Activated T-cell treated with anti-CD3 and anti-CD28 coated beads for 24 hours (primary cell): Measurements from ENCODE around the gene PTPRN.
"Not testable (repeated sequence)": the region's sequence is repeated elsewhere in the genome, so short reads cannot be mapped to it uniquely, and the experiment has no call there.

ENCODE experiments used
- DNase-seq: peaks from one replicate; pipeline ENCODE4 v3.0.0-alpha.2; 2020; ENCODE audit warnings: low read depth

The PTPRN gene

DNA sequence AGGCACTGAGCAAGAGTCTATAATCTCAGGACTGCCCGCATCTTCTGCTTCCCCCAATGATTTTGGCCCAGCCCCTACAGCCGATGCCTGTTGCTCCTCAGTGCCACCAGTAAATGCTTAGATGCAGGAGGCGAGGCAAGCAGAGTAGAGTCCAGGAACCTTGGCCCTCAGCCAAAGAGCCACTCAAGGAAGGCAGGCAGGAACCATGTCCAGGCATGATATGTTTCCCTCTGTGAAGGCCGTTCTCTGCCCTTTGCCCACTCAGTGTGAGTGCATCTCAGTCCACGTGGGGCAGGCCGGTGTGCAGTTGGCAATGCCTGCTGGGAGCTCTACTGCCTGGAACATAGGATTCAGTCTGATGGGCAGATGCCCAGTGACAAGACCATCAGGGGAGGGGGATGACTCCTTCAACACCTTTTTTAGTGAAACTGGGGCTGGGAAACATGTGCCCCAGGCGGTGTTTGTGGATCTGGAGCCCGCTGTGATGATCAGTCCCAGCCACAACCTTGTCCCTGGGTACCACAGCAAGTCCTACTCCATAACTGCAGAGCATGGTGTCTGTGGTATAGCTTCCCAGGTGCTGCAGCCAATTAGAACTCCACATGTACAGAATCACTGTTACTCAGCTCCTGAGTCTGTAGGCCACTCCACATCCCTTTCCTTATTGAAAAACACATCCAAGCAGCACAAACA, 39.7 kb downstream of the PTPRN start:
- no peak for DNase-seq

DNA sequence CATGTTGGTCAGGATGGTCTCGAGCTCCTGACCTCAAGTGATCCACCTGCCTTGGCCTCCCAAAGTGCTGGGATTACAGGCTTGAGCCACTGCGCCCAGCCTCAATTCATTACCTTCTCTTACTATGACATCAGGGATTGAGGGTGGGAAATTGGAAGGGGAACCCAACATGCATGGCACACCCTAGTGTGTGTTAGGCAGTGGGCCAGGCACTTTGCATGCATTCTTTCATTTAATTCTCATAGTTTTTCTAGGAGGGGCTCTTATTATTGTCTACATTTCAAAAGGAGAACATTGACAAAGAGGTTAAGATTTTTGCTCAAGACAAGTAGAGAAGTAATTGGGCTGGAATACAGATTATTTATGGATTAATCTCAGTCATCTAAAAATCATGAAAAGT, 40.9 kb downstream of the PTPRN start:
- DNase-seq = no peak

DNA sequence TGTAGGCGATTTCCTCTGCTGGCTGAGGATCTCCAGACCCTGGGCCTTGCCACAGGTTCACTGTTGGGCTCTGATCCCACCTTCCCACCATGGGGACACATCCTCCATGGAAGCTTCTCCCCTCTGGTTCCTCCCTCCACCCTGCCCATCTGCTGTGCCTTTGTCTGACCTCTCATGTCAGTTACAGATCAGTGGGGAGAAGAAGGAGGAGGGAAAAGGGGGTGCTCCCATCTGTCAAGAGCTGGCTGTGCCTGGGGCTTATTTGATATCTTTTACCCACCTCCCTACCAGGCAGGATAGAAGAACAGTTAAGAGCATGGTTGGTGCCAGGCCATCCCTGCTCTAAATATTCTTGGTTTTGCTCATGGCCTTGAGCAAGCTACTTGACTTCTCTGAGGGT, 42.3 kb downstream of the PTPRN start:
- DNase-seq = no peak

DNA sequence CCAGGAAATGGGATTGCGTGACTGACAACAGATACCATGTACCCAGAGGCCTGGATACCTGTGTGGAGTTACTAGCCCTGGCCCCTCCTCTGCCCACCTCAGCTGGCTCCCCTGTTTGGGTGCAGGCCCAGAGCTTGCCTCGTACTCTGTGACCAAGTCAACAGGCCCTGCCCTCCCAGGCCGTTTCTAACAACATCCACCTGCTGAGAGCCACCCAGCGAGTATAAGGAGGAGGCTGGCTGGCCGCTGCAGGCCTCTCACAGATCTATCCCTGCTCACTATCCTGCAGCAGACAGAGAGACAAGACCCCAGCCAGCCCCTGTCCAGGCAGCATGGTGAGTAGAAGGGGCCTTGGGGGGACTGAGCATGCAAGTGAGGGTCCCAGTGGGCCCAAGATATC, 43.0 kb downstream of the PTPRN start:
- DNase-seq = no peak

DNA sequence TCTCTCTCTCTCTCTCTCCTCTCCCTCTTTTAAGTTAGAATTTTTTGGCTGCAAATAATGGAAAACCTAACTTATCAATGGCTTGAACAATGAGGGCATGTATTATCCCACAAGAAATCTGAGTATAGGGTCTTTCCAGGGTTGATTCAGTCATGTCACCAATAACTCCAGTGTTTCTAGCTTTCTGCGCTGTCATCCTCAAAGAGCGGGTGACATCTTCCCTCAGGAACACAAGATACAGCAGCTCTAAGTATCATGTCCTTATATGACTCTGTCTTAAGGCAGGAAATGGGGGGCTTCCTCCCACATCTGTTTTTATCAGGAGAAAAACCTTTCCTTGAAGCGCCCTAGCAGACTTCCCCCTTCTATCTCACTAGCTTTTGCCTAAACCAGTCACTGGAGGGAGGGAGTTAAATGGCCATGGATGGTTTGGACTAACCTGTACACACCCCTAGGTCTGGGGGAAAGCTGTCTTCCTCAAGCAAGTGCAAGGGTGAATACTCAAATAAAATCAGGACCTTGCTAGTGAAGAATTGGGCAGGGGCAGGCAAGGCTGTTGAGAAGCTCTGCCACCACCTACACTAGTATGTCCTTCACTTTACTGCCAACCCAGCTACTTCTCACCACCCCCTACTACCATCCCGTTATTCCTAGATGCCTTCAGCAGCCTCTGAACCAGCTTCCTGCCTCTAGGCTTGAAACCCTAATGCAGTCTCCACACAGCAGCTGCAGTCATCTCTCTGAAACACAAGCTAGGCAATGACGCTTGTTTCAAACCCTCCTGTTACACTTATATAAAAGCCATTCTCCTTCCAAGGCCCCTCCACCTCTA, 48.0 kb downstream of the PTPRN start:
- no peak for DNase-seq

DNA sequence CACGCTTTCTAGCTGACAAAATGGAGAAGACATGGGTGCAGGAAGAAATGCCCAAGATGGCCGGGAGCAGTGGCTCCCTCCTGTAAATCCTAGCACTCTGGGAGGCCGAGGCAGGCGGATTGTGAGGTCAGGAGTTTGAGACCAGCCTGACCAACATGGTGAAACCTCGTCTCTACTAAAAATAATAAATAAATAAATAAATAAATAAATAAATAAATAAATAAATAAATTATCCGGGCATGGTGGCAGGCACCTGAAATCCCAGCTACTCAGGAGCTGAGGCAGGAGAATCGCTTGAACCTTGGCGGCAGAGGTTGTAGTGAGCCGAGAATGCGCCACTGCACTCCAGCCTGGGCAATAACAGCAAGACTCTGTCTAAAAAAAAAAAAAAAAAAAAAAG, 50.3 kb downstream of the PTPRN start:
- DNase-seq = not testable (repeated sequence)

DNA sequence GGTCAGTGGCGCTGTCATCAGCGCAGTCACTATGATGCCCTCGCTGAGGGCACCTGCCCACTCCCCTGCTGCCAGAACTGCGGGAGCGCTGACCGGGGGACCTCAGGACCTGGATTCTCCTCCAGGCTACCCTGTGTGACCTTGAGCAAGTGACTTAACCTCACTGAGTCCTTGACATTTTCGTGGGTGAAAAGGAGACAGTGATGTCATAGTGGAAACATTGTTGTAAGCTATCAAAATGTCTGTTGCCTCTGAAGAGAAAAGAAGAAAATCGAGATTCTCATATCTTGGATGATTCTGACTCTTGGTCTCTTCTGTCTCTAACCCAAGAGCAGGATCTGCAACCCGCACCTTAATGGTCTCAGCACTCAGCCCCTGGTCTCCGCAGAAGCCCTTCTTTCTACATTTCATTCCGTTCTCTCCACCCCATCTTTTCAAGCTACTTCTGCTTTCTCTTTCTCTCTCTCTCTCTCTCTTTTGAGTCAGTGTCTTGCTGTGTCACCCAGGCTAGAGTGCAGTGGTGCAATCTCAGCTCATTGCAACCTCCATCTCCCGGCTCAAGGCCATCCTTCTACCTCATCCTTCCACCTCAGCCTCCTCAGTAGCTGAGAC, 54.5 kb downstream of the PTPRN start:
- no peak for DNase-seq

DNA sequence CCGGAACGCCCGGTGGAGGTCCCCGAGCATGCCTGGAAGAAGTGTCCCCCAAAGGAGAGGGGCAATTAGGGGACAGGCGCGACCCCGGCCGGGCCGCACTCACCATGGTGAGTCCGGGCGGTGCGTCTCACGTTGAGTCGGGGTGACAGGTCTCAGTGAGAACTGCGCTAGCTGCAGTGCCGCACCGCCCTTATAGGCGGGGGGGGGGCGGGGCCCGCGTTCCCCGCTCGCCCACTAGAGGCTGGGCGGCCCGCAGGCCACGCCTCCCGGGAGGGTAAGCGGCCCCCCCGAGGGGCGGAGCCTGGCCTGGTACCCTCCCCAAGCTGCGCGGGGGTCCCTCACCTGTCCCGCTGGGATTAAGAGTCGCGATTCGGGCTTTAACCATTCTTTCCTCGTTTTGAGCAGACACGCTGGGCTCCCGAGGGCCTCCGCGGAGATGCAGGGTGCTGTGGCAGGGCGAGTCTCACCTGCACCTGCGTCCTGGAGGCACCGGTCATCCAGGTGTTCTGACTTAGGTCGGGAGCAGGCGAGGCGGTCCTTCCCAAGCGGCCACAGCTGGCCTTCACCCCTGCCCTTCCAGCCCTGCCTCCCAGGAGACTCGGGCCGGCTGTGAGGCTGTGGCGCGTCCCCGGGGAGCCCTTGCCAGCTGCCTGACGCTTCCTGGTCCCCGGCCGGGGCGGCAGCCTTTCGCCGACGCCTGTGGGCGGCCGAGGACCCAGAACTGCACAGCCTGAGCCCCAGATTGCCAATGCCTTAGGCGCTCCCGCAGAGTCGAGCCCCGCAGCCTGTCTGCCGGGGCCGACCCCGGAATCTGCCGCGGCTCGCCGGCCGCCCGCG, 55.2 kb downstream of the PTPRN start, which contains the start of gene TUBA4A:
TUBA4A (minus strand) TSS at position 166 of the 837 bp plus-strand sequence; CDS start at position 106, 60 bp downstream.
- DNase-seq = peak; percentile 86

DNA sequence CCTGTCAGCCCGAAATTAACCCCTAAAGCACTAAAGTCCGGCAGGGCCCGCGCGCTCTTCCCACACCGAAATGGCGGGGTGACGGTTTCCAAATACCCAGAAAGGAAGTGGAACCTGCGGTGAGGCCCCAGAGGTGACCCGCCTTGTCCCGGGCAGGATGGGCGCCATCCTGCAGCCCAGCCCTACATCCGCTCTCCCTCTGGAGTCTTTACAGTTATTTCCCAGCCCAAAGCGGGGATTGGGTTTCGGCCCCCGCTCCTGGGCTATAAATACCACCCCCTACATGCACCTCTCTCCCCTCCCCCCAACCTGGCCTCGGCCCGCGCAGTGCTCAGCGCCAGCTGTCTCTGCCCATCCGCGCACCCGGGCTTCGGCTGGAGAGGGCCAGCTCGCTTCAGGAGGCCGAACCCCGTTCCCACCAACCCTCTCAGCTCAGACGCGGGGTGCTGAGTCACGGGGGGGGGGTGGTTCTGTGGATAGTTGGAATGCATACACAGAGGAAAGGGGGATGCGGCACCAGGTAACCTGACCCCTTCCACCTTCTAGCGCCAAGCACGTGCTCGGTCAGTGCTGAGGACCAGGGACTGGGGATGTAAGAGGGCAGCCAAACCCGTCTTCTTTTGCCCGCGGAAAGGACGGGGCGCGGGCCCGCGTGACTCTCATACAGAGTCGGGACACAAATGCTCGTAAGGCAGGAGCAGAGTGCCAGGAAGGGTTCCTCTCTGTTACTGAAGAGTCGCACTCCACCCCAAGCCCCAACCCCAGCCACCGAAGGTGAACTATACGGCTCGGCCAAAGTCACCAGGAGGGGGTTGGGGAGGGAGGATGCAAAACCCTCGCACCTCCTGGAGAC, 56.1 kb downstream of the PTPRN start, which contains the start of gene TUBA4B:
TUBA4B (plus strand) TSS at position 344 of the 853 bp plus-strand sequence; CDS start at position 509, 165 bp downstream.
- DNase-seq = no peak

DNA sequence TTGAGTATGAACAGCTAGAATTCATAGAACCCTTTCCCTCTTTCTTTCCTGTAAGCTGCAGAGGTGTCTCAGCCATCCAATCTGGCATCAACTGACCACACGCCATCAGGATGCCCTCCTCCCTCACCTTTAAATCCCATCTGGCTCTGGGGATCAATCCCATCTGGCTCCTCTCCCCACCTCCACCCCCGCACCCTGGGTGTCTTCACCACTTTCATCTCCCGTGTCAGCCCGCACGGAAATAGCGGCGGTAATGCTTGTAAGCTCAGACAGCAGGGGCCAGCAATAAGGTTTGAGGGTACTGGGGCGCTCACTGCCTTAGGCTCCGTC, 56.7 kb downstream of the PTPRN start:
- no peak for DNase-seq

DNA sequence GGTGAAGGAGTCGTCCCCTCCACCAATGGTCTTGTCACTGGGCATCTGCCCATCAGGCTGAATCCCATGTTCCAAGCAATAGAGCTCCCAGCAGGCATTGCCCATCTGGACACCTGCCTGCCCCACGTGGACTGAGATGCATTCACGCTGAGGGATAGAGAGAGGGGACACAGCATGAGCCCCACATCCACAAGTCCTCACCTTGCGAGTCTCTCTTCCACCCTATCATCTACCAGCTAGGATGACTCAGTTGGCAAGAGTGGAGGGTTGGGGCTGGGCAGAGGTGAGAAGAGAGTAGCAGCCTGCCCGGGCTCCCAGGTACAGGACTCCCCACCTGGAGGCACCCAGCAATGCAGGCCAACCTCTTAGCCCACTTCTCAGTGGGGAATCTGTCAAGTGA, 57.1 kb downstream of the PTPRN start:
- DNase-seq = no peak

DNA sequence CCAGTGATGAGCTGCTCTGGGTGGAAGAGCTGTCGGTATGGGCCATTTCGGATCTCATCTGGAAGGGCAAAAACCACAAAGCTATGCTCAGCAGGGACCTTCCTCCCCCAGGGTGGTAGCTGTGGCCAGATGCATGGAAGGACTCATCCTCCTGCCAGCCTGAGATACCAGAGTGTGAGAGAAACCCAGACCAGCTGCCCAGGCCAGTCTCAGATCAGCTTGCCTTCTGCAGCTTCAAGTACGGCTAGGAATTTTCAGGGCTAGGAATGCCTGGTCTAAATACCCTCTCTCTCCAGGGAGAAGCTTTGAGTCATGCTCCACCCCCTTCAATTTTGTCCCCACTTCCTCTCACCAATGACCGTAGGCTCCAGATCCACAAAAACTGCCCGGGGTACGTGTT, 57.5 kb downstream of the PTPRN start:
- DNase-seq = no peak

DNA sequence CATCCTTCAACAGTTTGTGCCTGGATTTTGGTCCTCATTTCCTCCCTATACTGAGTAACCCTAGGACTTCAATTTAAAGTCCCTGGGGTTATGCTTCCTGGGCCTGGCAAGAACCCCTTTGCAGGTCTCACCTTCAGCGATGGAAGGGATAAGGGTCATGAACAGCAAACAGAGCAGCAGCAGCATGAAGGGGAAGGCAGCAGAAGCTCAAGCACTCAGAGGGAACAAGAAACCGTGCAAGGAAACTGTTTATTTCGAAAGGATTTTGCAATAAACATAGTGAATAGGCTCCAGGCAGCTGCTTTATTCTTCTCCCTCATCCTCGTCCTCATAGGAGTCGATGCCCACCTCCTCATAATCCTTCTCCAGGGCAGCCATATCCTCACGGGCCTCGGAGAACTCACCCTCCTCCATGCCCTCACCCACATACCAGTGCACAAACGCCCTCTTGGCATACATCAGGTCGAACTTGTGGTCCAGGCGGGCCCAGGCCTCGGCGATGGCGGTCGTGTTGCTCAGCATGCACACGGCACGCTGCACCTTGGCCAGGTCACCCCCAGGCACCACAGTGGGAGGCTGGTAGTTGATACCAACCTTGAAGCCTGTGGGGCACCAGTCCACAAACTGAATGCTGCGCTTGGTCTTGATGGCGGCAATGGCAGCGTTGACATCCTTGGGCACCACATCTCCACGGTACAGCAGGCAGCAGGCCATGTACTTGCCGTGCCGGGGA, 59.0 kb downstream of the PTPRN start:
- DNase-seq = no peak

DNA sequence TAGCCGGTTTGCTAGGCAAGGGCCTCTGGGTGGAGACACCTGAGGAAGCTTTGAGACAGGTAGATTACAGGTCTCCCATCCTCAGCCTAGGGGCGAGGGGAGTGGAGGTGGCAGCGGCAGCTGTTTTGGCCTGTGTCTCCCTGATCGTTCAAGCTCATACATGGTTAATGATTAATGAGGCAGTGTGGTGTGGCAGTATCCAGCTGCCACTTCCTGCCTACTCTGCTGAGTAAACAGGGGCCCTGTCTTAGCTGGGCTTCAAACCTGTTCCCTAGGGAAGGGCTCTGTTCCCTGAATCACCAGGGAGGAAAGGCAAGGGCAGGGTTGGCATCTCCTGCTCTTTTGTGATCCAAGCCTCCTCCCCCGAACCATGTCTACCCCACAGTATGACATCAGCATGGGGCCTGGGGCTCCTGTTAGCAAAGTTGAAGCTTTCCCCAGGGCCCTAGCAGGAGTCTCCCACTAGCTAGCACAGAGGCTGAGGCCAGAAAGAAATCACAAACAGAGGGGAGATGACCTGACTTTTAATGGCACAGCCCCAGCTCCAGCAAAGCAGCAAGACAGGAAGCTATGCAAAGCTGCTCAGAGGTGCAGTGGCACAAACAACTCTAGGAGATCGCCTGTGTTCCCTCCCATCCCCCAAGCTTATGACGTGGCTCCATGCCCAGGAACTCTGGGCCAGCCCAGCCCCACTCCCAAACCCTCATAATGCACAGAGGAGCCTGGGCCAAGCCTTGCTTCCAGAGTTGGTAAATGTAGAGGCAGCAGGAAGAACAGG, 59.8 kb downstream of the PTPRN start:
- no peak for DNase-seq

DNA sequence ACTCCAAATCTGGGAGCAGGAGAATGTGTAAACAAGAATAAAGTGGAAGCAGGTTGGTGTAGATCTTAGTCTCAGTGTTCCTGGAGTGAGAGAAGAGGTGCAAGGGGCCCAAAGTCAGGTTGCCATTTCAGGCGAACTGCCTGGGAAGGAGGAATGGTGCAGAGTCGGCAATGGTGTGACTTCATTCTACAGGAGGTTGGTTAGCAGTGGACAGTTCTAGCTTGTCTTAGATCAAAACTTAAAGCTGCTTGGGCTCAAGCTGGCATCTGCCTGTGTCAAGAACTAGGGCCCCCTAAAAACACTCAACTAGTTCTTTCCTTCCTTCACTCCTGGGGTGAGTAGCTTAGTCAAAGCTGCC, 60.4 kb downstream of the PTPRN start:
- DNase-seq = no peak

DNA sequence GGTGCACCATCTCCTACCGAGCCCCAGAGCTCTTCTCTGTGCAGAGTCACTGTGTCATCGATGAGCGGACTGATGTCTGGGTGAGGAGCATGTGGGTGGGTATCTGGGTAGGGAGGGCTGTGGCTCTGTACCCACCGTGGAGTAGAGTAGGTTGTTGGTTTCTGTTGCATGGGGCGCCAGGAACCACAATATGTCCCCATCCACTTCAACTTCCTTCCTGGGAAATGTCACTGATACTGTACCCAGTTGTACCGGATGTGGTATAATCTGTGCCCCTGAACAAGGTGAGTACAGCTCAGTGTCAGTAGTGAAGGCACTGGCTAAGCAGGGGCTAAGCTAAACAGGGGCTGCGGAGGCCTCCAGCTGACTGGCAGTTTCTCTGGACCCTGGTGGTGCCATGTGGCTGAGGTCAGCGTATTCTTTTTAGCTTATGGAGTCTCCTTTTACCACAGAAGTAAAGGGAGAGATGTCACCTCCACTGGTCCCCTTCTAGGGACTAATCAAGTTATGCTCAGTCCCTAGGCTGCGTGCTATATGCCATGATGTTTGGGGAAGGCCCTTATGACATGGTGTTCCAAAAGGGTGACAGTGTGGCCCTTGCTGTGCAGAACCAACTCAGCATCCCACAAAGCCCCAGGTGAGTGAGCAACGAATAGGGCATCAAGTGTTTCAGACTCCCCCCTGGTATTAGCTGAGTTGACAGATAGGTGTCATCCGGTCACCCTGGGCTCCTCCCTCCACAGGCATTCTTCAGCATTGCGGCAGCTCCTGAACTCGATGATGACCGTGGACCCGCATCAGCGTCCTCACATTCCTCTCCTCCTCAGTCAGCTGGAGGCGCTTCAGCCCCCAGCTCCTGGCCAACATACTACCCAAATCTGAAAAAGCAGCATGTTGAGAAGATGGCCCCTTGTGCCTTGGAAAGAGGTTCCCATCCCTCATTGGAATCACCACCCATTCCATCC, 61.2 kb downstream of the PTPRN start:
- DNase-seq = peak; percentile 54

DNA sequence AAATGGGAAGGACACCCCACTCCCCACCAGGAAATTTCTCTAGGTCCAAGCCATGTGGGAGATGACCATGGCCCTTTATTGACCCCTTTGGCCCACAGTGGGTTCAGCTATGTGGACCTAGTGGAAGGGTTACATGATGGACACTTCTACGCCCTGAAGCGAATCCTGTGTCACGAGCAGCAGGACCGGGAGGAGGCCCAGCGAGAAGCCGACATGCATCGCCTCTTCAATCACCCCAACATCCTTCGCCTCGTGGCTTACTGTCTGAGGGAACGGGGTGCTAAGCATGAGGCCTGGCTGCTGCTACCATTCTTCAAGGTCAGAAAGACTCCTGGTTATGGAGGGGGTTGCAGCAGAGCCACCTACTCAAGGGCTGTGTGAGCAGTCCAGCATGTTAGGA, 62.6 kb downstream of the PTPRN start:
- DNase-seq = no peak

DNA sequence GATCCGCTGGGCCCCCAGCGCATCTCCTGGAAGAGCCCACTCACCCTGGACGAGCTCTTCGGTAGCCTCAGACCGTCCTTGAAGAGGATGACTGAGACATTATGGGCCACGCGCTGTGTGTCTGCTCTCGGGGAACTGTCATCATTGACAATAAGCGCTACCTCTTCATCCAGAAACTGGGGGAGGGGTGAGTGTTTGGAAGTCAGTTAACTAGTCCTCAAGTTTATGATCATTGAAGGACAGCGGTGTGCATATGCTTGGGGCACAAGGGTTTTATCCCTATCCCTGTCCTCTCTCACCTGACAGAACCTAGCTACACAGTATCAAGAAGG, 63.3 kb downstream of the PTPRN start:
- no peak for DNase-seq
